ENCODE data around the gene GARNL3. TPM values are rescaled to one million over a fixed set of nuclear protein-coding genes. Genes with fewer than 3 reads are reported as not detected.

The GARNL3 gene
- total and polyA plus RNA-seq, 2 donors (not counting 1 experiment from before 2014, with no cell fraction given) = 1.5 to 12.6 TPM

GRCh38 chr9:127353882-127354281, 89.3 kb downstream of the GARNL3 start:
- intact Hi-C loops (cut with micrococcal nuclease) = no loop called here
- Histone ChIP-seq H3K36me3 (replicated peaks in 1 of 2; ENCODE audit: control extremely low read depth in 1 of 2, control insufficient read depth in 1 of 2, extremely low read depth in 1 of 2, insufficient read depth in 2 of 2, low read length in 1 of 2) (no peaks in the 10 kb centered on the region), H3K27me3 (replicated peaks in 1 of 4; ENCODE audit: control extremely low read depth in 1 of 4, control insufficient read depth in 3 of 4, insufficient read depth in 4 of 4, low read length in 3 of 4) (peaks cover 0 to 5% (median 0%) of the 10 kb centered on the region in 4 experiments), H3K79me2 (ENCODE audit: control insufficient read depth, insufficient read depth, low read length) (no peaks in the 10 kb centered on the region), H4K20me1 (ENCODE audit: control insufficient read depth, insufficient read depth, low read length, poor library complexity, severe bottlenecking) (no peaks in the 10 kb centered on the region), H3K9me3 (ENCODE audit: control extremely low read depth in 1 of 3, control insufficient read depth in 2 of 3, insufficient read depth in 1 of 3, low read length in 2 of 3) (no peaks in the 10 kb centered on the region), H3K9ac (ENCODE audit: low read length) (no peak overlapping the region), H3K4me2 (replicated peaks; ENCODE audit: low read depth, low read length, poor library complexity, severe bottlenecking) (no peak overlapping the region), H3K27ac (ENCODE audit: low read length in 2 of 2) (no peak overlapping the region), H3K4me1 (ENCODE audit: control insufficient read depth in 2 of 2, insufficient read depth in 2 of 2, low read length in 2 of 2) (no peaks in the 10 kb centered on the region), H3K4me3 (ENCODE audit: control extremely low read depth in 1 of 5, extremely low read depth in 1 of 5, insufficient read depth in 1 of 5, low read depth in 2 of 5, low read length in 4 of 5) (no peak overlapping the region), H2AFZ (ENCODE audit: insufficient read depth, low read depth, low read length, poor library complexity, severe bottlenecking) (no peak overlapping the region)
- ChIA-PET CTCF (no interaction called here), POLR2A (no interaction called here)
- H3K4me3 Mint-ChIP-seq = no peak overlapping the region
- no peaks in the 10 kb centered on the region for H3K27me3 Mint-ChIP-seq
- H3K27ac Mint-ChIP-seq = no peak overlapping the region
- TF ChIP-seq EZH2 (IDR thresholded peaks at IDR 0.05; ENCODE audit: borderline replicate concordance, insufficient read depth, low read depth, low read length, poor library complexity, severe bottlenecking) = no peak
- TF ChIP-seq, protein P1, sequence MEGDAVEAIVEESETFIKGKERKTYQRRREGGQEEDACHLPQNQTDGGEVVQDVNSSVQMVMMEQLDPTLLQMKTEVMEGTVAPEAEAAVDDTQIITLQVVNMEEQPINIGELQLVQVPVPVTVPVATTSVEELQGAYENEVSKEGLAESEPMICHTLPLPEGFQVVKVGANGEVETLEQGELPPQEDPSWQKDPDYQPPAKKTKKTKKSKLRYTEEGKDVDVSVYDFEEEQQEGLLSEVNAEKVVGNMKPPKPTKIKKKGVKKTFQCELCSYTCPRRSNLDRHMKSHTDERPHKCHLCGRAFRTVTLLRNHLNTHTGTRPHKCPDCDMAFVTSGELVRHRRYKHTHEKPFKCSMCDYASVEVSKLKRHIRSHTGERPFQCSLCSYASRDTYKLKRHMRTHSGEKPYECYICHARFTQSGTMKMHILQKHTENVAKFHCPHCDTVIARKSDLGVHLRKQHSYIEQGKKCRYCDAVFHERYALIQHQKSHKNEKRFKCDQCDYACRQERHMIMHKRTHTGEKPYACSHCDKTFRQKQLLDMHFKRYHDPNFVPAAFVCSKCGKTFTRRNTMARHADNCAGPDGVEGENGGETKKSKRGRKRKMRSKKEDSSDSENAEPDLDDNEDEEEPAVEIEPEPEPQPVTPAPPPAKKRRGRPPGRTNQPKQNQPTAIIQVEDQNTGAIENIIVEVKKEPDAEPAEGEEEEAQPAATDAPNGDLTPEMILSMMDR (IDR thresholded peaks at IDR 0.05) = no peak
- WGBS (ENCODE audit: insufficient coverage) = 0% methylated on average over 3 of the region's 5 CpGs
- DNase-seq (no peak), ATAC-seq (ENCODE audit: low read depth) (no peak)
- no peaks in the 10 kb centered on the region for H3K9me3 Mint-ChIP-seq (ENCODE audit: insufficient read depth)
- H3K4me1 Mint-ChIP-seq = no peaks in the 10 kb centered on the region

DNA sequence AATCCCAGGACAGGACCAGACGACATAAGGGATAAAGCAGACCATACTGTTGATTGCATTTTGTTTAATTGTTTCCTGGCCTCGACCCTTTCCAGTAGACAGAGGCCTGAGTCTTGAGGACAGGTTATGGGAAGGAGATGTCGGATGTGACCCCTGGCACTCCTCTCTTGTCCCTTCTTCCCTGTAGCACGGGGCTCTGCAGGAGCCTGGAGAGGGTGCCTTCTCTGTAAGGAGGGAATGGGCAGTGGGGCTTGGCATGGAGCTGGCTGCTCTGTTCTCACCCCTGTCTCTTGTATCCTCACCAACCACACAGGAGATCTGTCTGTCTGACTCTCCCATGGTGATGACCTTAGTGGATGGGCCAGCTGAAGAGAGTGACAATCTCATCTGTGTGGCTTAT, 92.3 kb downstream of the GARNL3 start:
- Mint-ChIP-seq H3K27ac (no peak overlapping the region), H3K9me3 (ENCODE audit: insufficient read depth) (no peaks in the 10 kb centered on the region), H3K4me1 (no peaks in the 10 kb centered on the region), H3K27me3 (no peaks in the 10 kb centered on the region), H3K4me3 (no peak overlapping the region)
- 80% methylated on average over 1 of the region's 4 CpGs for WGBS (ENCODE audit: insufficient coverage)
- Histone ChIP-seq H3K27ac (ENCODE audit: low read length in 2 of 2) (no peak overlapping the region), H4K20me1 (ENCODE audit: control insufficient read depth, insufficient read depth, low read length, poor library complexity, severe bottlenecking) (no peaks in the 10 kb centered on the region), H3K79me2 (ENCODE audit: control insufficient read depth, insufficient read depth, low read length) (no peaks in the 10 kb centered on the region), H3K9ac (ENCODE audit: low read length) (no peak overlapping the region), H2AFZ (ENCODE audit: insufficient read depth, low read depth, low read length, poor library complexity, severe bottlenecking) (no peak overlapping the region), H3K27me3 (replicated peaks in 1 of 4; ENCODE audit: control extremely low read depth in 1 of 4, control insufficient read depth in 3 of 4, insufficient read depth in 4 of 4, low read length in 3 of 4) (peaks cover 0 to 5% (median 0%) of the 10 kb centered on the region in 4 experiments), H3K36me3 (replicated peaks in 1 of 2; ENCODE audit: control extremely low read depth in 1 of 2, control insufficient read depth in 1 of 2, extremely low read depth in 1 of 2, insufficient read depth in 2 of 2, low read length in 1 of 2) (no peaks in the 10 kb centered on the region), H3K9me3 (ENCODE audit: control extremely low read depth in 1 of 3, control insufficient read depth in 2 of 3, insufficient read depth in 1 of 3, low read length in 2 of 3) (no peaks in the 10 kb centered on the region), H3K4me2 (replicated peaks; ENCODE audit: low read depth, low read length, poor library complexity, severe bottlenecking) (no peak overlapping the region), H3K4me3 (ENCODE audit: control extremely low read depth in 1 of 5, extremely low read depth in 1 of 5, insufficient read depth in 1 of 5, low read depth in 2 of 5, low read length in 4 of 5) (no peak overlapping the region), H3K4me1 (ENCODE audit: control insufficient read depth in 2 of 2, insufficient read depth in 2 of 2, low read length in 2 of 2) (no peaks in the 10 kb centered on the region)
- no peak for ATAC-seq (ENCODE audit: low read depth)
- ChIA-PET POLR2A (interaction anchor here (0.6 kb wide), 1 partner anchor 842 kb away, joined by 4 read pairs; no protein-coding TSS in a partner anchor), CTCF (no interaction called here)
- intact Hi-C loops (cut with micrococcal nuclease) = no loop called here
- no peak for TF ChIP-seq EZH2 (IDR thresholded peaks at IDR 0.05; ENCODE audit: borderline replicate concordance, insufficient read depth, low read depth, low read length, poor library complexity, severe bottlenecking)
- TF ChIP-seq, protein P1 (IDR thresholded peaks at IDR 0.05) = no peak
- DNase-seq = no peak
